Activated CD8-positive, alpha-beta memory T cell treated with anti-CD3 and anti-CD28 coated beads for 48 hours (primary cell): ENCODE data around the gene HHATL.
A peak's percentile ranks its signal among the peaks of the same experiment; 100 is the strongest.

Experiments
- DNase-seq, 3 experiments: peaks; one replicate each; pipeline ENCODE4 v3.0.0-alpha.2; 2020; ENCODE audit warnings: low read depth in 2 of 3, low spot score in 2 of 3

The HHATL gene

GRCh38 chr3:42713747-42714146 is 11.1 kb upstream of the HHATL start:
- no peak for DNase-seq

DNA sequence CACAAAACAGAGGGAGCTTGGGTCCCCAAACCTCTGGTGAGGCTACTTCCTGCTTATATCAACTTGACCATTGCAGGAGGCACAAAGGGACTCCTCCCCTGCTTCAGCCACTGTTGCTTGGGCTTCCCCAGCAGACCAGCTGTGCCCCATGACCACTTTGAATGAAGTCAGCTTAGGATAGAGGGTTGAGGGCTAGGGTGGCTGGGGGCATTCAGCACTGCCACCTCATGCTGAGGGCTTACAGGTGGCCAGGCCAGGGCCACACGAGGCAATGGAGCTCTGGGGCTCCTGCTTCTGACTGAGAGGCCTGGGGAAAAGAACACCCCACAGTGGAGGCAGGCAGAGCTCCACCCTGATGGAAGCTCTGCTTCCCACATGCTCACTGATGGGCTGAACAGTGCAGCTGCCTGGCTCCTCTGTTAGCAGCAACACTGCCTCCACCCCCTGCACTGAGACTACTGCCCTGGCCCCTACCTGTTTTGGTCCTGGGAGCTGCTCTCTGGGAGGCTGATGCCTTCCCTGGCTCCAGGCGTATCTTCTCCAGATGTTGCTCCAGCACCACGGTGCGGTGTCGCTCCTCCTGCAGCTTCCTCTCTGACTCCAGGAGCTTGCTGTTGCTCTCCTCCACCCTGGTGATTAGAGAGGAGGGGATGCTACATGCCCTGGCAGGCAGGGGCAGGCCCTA is 10.2 kb upstream of the HHATL start:
- DNase-seq: no peak

DNA sequence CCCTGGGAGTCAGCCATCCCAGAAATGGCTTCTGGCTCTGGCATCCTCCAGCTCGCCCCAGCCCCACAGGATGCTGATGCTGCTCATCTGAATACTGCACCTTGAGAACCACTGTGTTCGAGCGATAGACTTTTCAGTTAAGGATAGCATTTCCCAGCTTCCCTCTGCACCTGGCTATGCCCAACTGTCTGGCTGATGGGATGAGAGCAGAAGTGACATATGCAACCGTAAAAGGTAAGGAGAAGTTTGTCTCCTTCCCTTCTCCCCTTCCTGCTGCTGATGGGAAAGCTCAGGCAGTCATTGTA is 9.7 kb upstream of the HHATL start:
- DNase-seq: no peak

GRCh38 chr3:42711491-42712343 is 9.1 kb upstream of the HHATL start:
- no peak for DNase-seq

- no peak for DNase-seq
Measured at GRCh38 chr3:42710323-42711021, 7.9 kb upstream of the HHATL start.

GRCh38 chr3:42709621-42710020 is 7.0 kb upstream of the HHATL start:
- DNase-seq: no peak

- no peak for DNase-seq
Measured at GRCh38 chr3:42708611-42709151, 6.1 kb upstream of the HHATL start.

DNA sequence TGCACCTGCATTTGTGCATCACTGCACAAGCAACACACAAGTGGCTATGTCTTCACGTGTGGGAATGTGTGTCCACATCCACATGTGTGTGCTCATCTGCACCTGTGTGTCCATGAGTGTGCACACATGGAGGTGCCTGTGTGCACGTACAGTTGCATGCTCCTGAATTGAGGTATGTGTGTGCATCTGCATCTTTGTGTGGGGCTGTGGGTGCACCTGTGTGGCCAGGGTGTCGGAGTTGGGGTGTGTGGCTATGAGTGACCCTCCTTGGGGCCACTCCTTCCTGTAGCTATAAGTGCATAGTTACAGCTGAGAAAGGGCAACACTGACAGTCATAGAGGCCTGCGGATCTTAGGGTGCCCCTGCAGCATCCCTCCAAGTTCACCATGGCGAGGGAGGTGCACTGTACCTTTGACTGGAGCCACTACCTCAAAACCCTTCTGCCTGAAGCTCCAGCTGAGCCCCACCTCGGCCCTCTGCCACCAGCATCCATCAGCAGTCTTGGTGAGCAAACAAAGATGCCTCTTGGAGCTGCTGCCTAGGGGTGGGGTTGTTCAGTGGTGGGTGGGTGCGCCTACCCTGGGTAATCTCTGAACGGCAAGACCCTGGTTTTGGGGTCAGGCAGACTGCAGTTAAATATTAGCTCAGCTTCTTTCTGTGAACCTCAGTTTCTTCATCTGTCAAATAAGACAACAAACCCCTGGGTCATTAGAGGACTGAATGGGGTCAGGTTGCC is 5.2 kb upstream of the HHATL start:
- no peak for DNase-seq

DNA sequence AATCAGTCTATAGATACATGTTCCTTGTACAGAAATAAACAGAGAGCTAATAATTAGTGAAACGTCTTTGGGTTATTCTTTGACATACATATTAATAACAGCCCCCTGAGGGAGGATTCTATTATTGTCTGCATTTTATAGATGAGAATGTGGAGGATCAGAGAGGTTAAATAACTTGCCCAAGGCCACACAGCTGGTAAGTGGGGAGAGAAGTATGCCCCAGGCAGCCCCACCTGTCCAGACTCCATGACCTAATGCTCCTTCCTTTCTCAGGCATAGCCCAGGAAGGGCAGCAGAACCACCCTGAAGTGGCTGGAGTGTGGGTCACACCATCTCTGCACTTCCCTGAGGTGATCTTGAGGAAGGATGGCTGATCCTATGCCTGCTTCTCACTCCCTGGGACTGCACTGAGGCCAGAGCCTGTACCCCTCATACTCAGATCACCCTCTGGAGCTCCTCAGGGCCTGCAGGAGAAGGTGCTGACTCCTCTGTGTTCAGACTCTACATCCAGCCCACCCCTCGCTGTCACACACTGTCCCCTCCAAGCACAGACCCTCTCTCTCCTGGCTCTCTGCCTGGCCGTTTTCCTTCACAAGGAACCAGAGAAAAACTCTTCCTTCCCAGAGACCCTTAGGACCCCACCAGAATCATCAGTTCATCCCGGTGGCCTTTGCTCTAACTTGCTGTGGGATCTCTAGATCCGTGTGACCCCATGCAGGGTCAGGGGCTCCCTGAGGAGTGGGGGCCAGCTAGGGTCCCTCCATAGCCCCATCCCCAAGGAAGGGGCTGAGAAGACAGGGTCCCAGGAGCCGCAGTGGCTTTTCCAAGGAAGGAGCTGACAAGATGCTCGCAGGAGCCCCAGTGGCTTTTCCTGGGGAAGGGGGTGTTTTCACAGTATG is 4.4 kb upstream of the HHATL start:
- DNase-seq: no peak

- DNase-seq: no peak
Measured at GRCh38 chr3:42705962-42706585, 3.5 kb upstream of the HHATL start.

- no peak for DNase-seq
Measured at GRCh38 chr3:42705058-42705767, 2.6 kb upstream of the HHATL start.

DNA sequence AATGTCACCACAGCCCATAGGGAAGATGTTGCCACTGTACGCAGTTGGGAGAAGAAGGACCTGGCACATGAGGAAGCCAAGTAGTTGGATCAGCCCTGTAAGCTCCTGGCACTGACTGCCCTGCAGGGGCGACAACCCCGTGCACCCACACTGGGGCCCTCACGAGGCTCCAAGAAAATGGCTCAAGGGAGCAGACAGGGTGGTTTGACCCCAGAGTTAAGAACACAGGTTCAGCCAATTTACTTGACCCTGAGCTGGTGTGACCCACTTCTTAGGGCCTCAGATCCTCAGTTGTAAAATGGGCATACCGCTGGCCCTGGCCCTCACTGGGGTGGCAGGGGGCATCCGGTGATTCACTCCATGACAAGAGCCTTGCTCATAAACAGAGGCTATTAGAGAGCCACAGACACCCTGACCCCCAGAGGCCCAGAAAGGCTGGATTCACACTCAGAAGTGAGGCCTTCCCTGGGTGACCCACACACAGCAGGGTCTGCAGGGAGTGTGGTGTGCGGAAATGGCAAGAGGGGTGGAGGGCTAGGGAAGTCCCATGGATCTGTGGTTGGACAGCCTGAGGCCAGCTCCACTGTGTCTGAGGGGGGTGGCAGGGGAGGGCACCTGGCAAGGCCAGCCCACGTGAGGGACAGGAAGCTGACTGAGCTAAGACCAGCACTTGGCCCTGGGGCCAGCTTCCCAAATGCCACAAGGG is 1.7 kb upstream of the HHATL start:
- DNase-seq: no peak

DNA sequence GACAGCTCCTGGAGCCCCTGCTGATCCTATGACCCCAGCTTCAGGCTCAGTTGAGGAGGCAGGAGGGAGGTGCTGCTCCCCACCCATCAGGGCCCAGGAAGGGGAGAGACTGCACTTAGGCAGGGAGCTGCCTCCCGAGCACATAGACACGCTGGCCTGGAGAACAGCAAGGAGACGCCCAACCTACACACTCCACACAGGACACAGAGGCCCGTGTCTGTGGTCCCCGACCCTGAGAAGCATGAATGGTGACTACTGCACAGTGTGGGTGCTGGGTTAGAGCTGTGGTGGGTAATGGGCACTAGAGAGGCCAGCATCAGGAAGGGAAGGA is 1.1 kb upstream of the HHATL start:
- no peak for DNase-seq

DNA sequence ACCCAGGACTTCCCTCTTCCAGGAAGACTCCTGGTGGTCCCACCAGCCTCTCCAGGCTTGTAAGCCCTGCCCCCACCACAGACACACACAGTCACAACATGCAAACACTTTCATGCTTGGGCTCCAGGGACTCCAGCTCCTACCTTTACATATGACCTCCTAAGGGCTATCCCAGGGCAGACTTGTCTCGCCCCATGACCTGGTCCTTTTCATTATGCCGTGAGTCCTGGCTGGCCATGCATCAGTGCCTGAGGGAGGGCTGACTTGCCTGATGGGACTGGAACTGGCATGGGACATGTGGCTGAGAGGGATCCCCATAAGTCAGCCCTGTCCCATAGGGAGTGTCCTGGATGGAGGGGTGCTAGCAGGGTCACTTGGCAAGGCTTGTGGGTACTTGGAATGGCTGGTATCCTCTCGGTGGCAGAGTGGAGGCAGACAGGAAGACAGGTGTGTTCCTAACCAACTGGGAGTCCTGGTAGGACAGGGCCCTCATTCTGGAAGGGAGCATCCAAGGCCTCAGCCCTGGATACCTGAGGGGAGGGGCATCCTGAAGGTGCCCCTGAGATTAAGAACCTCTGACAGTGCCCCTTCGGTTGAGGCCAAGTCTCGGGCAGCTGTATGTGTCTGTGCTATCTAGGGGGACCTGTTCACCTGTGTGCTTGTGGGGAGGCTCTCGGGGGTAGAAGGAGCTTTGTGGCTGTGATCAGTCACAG is 540 bp upstream of the HHATL start:
- DNase-seq: no peak

DNA sequence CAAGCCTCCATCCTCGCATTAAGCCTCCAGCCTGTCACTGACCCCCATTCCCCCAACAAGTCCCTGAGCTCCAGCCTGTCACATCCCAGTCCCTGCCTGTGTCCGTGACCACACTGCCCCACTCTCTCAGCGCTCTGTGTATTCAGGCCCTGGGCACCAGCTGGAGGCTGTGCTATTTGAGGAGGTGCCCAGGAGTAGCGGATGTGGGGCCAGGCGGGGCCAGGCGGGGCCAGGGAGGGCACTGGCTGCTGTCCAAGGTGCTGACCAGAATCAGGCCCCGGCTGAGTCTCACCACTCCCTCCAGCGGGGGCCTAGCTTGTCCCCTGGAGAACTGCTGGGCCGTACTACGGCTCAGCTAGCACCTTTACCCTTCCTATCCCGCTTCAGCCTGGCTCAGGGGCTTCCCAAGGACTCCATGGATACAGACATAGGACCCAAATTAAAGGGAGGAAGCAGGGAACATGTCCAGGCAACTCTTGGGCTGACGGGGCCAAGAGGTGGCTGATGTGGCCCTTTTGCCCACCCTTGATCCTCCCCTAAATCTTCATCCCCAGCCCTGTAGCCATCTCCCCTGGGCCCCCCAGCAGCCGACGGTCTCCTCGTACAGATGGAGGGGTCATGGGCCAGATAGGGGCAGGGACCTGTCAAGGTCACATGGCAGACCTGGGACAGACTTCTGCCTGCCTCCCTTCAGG is 1.1 kb downstream of the HHATL start:
- DNase-seq: peak; percentile 20 to 49 (median 32)

- no peak for DNase-seq
Measured at GRCh38 chr3:42700366-42701288, 2.0 kb downstream of the HHATL start.
